HepG2 (cell line): Measurements from ENCODE around the gene GRB7. TPM values are rescaled to one million over a fixed set of nuclear protein-coding genes. Genes with fewer than 3 reads are reported as not detected.

Experiments used
- ATAC-seq: fragments of 200-7000 bp; cut with Tn5 transposase; 3 replicates; pipeline ENCODE4 v1.9.1; 2020; ENCODE audit warnings: mild to moderate bottlenecking, moderate library complexity
- BruUV-seq: library from RNA; stranded (reverse); fragments of 400-500 nt; replicated peaks from 2 replicates; lab custom pipeline; 2021; lab: Mats Ljungman, UMichigan
- CTCF ChIA-PET: fragments of 300-600 bp; formaldehyde crosslinking; extraction: SDS; loops from one replicate; lab custom pipeline; 2021; ENCODE audit warnings: low total read pairs, inconsistent platforms, low intra/inter-chr PET ratio; lab: Yijun Ruan, JAX
- POLR2A ChIA-PET: fragments of 350-600 bp; sonication (Branson Sonifier 250); formaldehyde crosslinking; loops from one replicate; lab custom pipeline; 2020; ENCODE audit warnings: antibody characterized with exemption, inconsistent platforms; lab: Yijun Ruan, JAX
- DNase-seq: peaks from one replicate; pipeline ENCODE4 v3.0.0-alpha.2; 2015; ENCODE audit warnings: low spot score
- FAIRE-seq: peaks from 3 replicates; lab custom pipeline; 2011; peaks lifted over from hg19 to GRCh38; lab: Jason Lieb, UNC
- H2AFZ ChIP-seq: one replicate; pipeline ENCODE4 v1.6.1; 2011; ENCODE audit warnings: low read length, inconsistent platforms
- H3K27ac ChIP-seq: fragments of 300-600 bp; 3 replicates; pipeline ENCODE4 v1.8.0; 2011; ENCODE audit warnings: mixed run types, mild to moderate bottlenecking, mixed read lengths, low read length, inconsistent platforms; ENCODE audit not compliant: insufficient read depth; ENCODE audit errors: extremely low read length
- H3K27me3 ChIP-seq, 2 experiments: fragments of 200-600 bp in 1 of 2; 2 replicates in 1 of 2; 3 replicates in 1 of 2; pipeline versions ENCODE4 v1.6.0 to v1.8.0; 2011; ENCODE audit warnings: low read length in 2 of 2, mild to moderate bottlenecking in 2 of 2, moderate library complexity in 2 of 2, inconsistent platforms in 1 of 2; ENCODE audit not compliant: insufficient read depth in 2 of 2, control insufficient read depth in 1 of 2
- H3K36me3 ChIP-seq, 2 experiments: fragments of 200-600 bp in 1 of 2; replicated peaks in 1 of 2; 2 replicates in 1 of 2; 3 replicates in 1 of 2; pipeline versions ENCODE4 v1.5.1 to v1.8.0; 2011; ENCODE audit warnings: low read length in 2 of 2, inconsistent platforms in 1 of 2; ENCODE audit not compliant: insufficient read depth in 2 of 2, control insufficient read depth in 1 of 2
- H3K4me1 ChIP-seq: 2 replicates; pipeline ENCODE4 v1.5.1; 2012; ENCODE audit warnings: low read length, inconsistent platforms; ENCODE audit not compliant: insufficient read depth
- H3K4me2 ChIP-seq: 2 replicates; pipeline ENCODE4 v1.6.0; 2011; ENCODE audit warnings: low read depth, low read length, inconsistent platforms
- H3K4me3 ChIP-seq, 3 experiments: fragments of 200-600 bp in 1 of 3; sonication (generic), shearing (Covaris generic) in 1 of 3; replicated peaks in 1 of 3; 2 replicates each; pipeline ENCODE4 v1.5.1; 2011 to 2016; ENCODE audit warnings: low read length in 3 of 3, inconsistent platforms in 2 of 3, low read depth in 2 of 3, mild to moderate bottlenecking in 2 of 3, control low read depth in 1 of 3, mixed read lengths in 1 of 3; ENCODE audit not compliant: insufficient read depth in 1 of 3
- H3K79me2 ChIP-seq: one replicate; pipeline ENCODE4 v1.6.1; 2011; ENCODE audit warnings: low read length, inconsistent platforms; ENCODE audit not compliant: insufficient read depth
- H3K9ac ChIP-seq: 2 replicates; pipeline ENCODE4 v1.6.0; 2011; ENCODE audit warnings: mild to moderate bottlenecking, low read depth, low read length, inconsistent platforms; ENCODE audit not compliant: insufficient read depth
- H3K9me3 ChIP-seq: 2 replicates; pipeline ENCODE4 v1.5.1; 2012; ENCODE audit warnings: mild to moderate bottlenecking, low read length
- H4K20me1 ChIP-seq: 2 replicates; pipeline ENCODE4 v1.6.0; 2011; ENCODE audit warnings: inconsistent platforms, mild to moderate bottlenecking, low read length, moderate library complexity; ENCODE audit not compliant: insufficient read depth
- ARNT2 ChIP-seq: sonication (generic); formaldehyde crosslinking; IDR thresholded peaks from 2 replicates; pipeline ENCODE4 v1.8.0; 2022; ENCODE audit warnings: mild to moderate bottlenecking, low read depth, missing genetic modification reagents, moderate library complexity
- BRCA1 ChIP-seq: sonication (generic); formaldehyde crosslinking; IDR thresholded peaks from 2 replicates; pipeline ENCODE4 v1.4.0; 2020; ENCODE audit warnings: missing genetic modification reagents
- CREB3 ChIP-seq: sonication (generic); formaldehyde crosslinking; IDR thresholded peaks from 2 replicates; pipeline ENCODE4 v1.5.0; 2020; ENCODE audit warnings: missing genetic modification reagents
- EP300 ChIP-seq, 3 experiments: sonication (generic) in 1 of 3; formaldehyde crosslinking in 1 of 3; IDR thresholded peaks; 2 replicates each; pipeline versions ENCODE4 v1.5.1 to v1.6.1; 2011 to 2020; ENCODE audit warnings: low read depth in 2 of 3, low read length in 2 of 3, borderline replicate concordance in 1 of 3, improper control_type of control experiment in 1 of 3, mild to moderate bottlenecking in 1 of 3, missing genetic modification reagents in 1 of 3, moderate library complexity in 1 of 3
- LCORL ChIP-seq, 2 experiments: fragments of 450-650 bp in 1 of 2; sonication (generic) in 1 of 2; formaldehyde crosslinking in 1 of 2; IDR thresholded peaks; 2 replicates each; pipeline versions ENCODE4 v1.5.0 to v1.6.1; 2017 to 2020; ENCODE audit warnings: antibody characterized with exemption in 1 of 2, missing genetic modification reagents in 1 of 2
- SIX1 ChIP-seq: sonication (generic); formaldehyde crosslinking; IDR thresholded peaks from 2 replicates; pipeline ENCODE4 v1.4.0; 2020; ENCODE audit warnings: missing genetic modification reagents, borderline replicate concordance
- SNAPC2 ChIP-seq: sonication (generic); formaldehyde crosslinking; IDR thresholded peaks from 2 replicates; pipeline ENCODE4 v1.8.1; 2022; ENCODE audit warnings: mild to moderate bottlenecking, missing genetic modification reagents
- SNAPC4 ChIP-seq: sonication (generic); formaldehyde crosslinking; IDR thresholded peaks from 2 replicates; pipeline ENCODE4 v1.4.0; 2020; ENCODE audit warnings: mild to moderate bottlenecking, missing genetic modification reagents
- ZFAT ChIP-seq: sonication (generic); formaldehyde crosslinking; conservative IDR thresholded peaks from 2 replicates; pipeline ENCODE4 v1.8.1; 2023; ENCODE audit warnings: missing genetic modification reagents, inconsistent platforms
- ZNF562 ChIP-seq: sonication (generic); formaldehyde crosslinking; IDR thresholded peaks from 2 replicates; pipeline ENCODE4 v1.8.0; 2022; ENCODE audit warnings: missing genetic modification reagents, borderline replicate concordance
- ZNF883 ChIP-seq: sonication (generic); formaldehyde crosslinking; IDR thresholded peaks from 2 replicates; pipeline ENCODE4 v1.5.1; 2020; ENCODE audit warnings: mild to moderate bottlenecking, missing genetic modification reagents; ENCODE audit errors: not compliant biosample characterization
- WGBS: methylation state at CpG from one replicate; pipeline ENCODE4 v1.1.6; 2017; ENCODE audit warnings: low lambda C conversion rate; 5-methylcytosine and 5-hydroxymethylcytosine counted together
- in situ Hi-C: cut with HindIII; loops from 2 replicates; pipeline ENCODE4 v1.10.0; 2017; ENCODE audit warnings: low pct_unique_long_range_greater_than_20kb; ENCODE audit not compliant: extremely low pct_ligation_motif_present
- intact Hi-C: fragments of 100-400 bp; cut with micrococcal nuclease; formaldehyde crosslinking; loops from one replicate; pipeline ENCODE4 v1.10.0; 2022; ENCODE audit not compliant: unreplicated experiment
- polyA plus RNA-seq, 8 experiments: library from polyadenylated mRNA; depleted of rRNA in 3 of 8; stranded (reverse) in 7 of 8; unstranded in 1 of 8; fragments of >200 nt; fragmentation: Illumina TruSeq in 4 of 8; extraction: Trizol in 4 of 8; gene quantifications; 2 replicates each; pipeline versions ENCODE4 v1.2.1 to v1.2.3, GENCODE V29; 2011 to 2016; ENCODE audit warnings: low read depth in 4 of 8, missing spikeins in 1 of 8, mixed read lengths in 1 of 8; ENCODE audit not compliant: insufficient read depth in 1 of 8
- total RNA-seq, 5 experiments: library from RNA; depleted of rRNA; stranded (reverse); fragments of >200 nt; fragmentation: Illumina TruSeq; extraction: Trizol; gene quantifications; 2 replicates each; pipeline ENCODE4 v1.2.3, GENCODE V29; 2016; ENCODE audit warnings: low read depth in 1 of 5

Gene GRB7
- total and polyA plus RNA-seq, 2 of the 13 experiments (the other 11 are each of a cell fraction or from before 2014, with no cell fraction given) = 60.2 to 77.7 TPM

GRCh38 chr17:39763051-39763820, 25.5 kb downstream of the GRB7 start:
- CTCF ChIA-PET = no interaction called here
- no TSS peak for BruUV-seq

More at GRCh38 chr17:39763051-39763820, 25.5 kb downstream of the GRB7 start:
- FAIRE-seq (no peak), ATAC-seq (no peak), DNase-seq (no peak)
- Histone ChIP-seq H2AFZ (no peak overlapping the region), H3K9me3 (no peaks in the 10 kb centered on the region), H3K9ac (no peak overlapping the region), H3K79me2 (no peaks in the 10 kb centered on the region), H3K27ac (no peak overlapping the region), H3K4me2 (no peak overlapping the region), H3K27me3 (peaks cover 1 to 62% of the 10 kb centered on the region in 2 experiments), H3K4me3 (no peak overlapping the region), H4K20me1 (no peaks in the 10 kb centered on the region), H3K36me3 (no peaks in the 10 kb centered on the region), H3K4me1 (peaks cover 15% of the 10 kb centered on the region)
- intact Hi-C loops (no loop called here), in situ Hi-C loops (no loop called here)
- WGBS = 28% methylated on average over 5 of the region's 5 CpGs
- POLR2A ChIA-PET = no interaction called here
- no peak for TF ChIP-seq ZFAT
- no peak for TF ChIP-seq ZNF883
- TF ChIP-seq SIX1 = no peak
- TF ChIP-seq EP300 (IDR thresholded peaks at IDR 0.05; ENCODE audit: low read depth in 2 of 2, low read length in 2 of 2) = no peak
- TF ChIP-seq EP300 (CRISPR knock-in tag; IDR thresholded peaks at IDR 0.05; ENCODE audit: borderline replicate concordance) = no peak
- no peak for TF ChIP-seq ARNT2 (CRISPR knock-in tag)
- TF ChIP-seq LCORL (IDR thresholded peaks at IDR 0.05) = no peak
- no peak for TF ChIP-seq LCORL (CRISPR knock-in tag; IDR thresholded peaks at IDR 0.05)
- TF ChIP-seq SNAPC4 (CRISPR knock-in tag) = no peak
- TF ChIP-seq ZNF562 = no peak
- TF ChIP-seq SNAPC2 (CRISPR knock-in tag) = no peak
- no peak for TF ChIP-seq BRCA1 (CRISPR knock-in tag)
- no peak for TF ChIP-seq CREB3 (CRISPR knock-in tag)
